K562 (cell line): ENCODE measurements around the gene SNX33. TPM values are rescaled to one million over a fixed set of nuclear protein-coding genes. Genes with fewer than 3 reads are reported as not detected.

Experiments
- CREB5 ChIP-seq: fragments of 250-450 bp; sonication (Bioruptor Pico); IDR thresholded peaks from 2 replicates; pipeline ENCODE4 v1.5.0; 2020; ENCODE audit warnings: mild to moderate bottlenecking
- CTBP1 ChIP-seq: fragments of 450-650 bp; IDR thresholded peaks from 2 replicates; pipeline ENCODE4 v1.6.1; 2016; ENCODE audit warnings: borderline replicate concordance
- FOSL1 ChIP-seq: fragments of 200-800 bp; sonication (Bioruptor generic); conservative IDR thresholded peaks from 2 replicates; pipeline ENCODE4 v1.6.1; 2016; ENCODE audit warnings: missing genetic modification characterization, missing compliant biosample characterization
- HIVEP1 ChIP-seq: fragments of 250-450 bp; sonication (Bioruptor Pico); IDR thresholded peaks from 2 replicates; pipeline ENCODE4 v1.4.0; 2020; ENCODE audit warnings: mild to moderate bottlenecking
- MEF2D ChIP-seq: conservative IDR thresholded peaks from 2 replicates; pipeline ENCODE4 v1.6.1; 2016; ENCODE audit warnings: low read depth, missing genetic modification characterization, missing compliant biosample characterization
- MGA ChIP-seq: fragments of 450-650 bp; IDR thresholded peaks from 2 replicates; pipeline ENCODE4 v1.6.1; 2016; ENCODE audit warnings: mild to moderate bottlenecking, moderate library complexity
- NR2C2 ChIP-seq, 2 experiments: fragments of 200-800 bp in 1 of 2; sonication (Bioruptor generic) in 1 of 2; sonication (generic) in 1 of 2; formaldehyde crosslinking in 1 of 2; IDR thresholded peaks; 2 replicates each; pipeline versions ENCODE4 v1.6.1 to v1.8.0; 2016 to 2022; ENCODE audit warnings: mild to moderate bottlenecking in 1 of 2, missing compliant biosample characterization in 1 of 2, missing genetic modification characterization in 1 of 2, missing genetic modification reagents in 1 of 2
- SMAD4 ChIP-seq: fragments of 250-450 bp; sonication (Bioruptor Pico); conservative IDR thresholded peaks from 2 replicates; pipeline ENCODE4 v1.8.0; 2021; ENCODE audit warnings: inconsistent platforms, mild to moderate bottlenecking, moderate library complexity
- SNRNP70 ChIP-seq: fragments of 200-400 bp; formaldehyde crosslinking; optimal IDR thresholded peaks from 2 replicates; pipeline ENCODE3; 2017; ENCODE audit warnings: low read depth, low read length
- SP2 ChIP-seq: IDR thresholded peaks from 2 replicates; pipeline ENCODE4 v1.6.1; 2011; ENCODE audit warnings: mild to moderate bottlenecking, low read depth, low read length, moderate library complexity; ENCODE audit not compliant: poor library complexity, severe bottlenecking; ENCODE audit errors: extremely low read depth
- TFAM ChIP-seq: fragments of 250-450 bp; sonication (Bioruptor Pico); conservative IDR thresholded peaks from 2 replicates; pipeline ENCODE4 v1.5.0; 2021; ENCODE audit warnings: mild to moderate bottlenecking, moderate library complexity
- ZNF780A ChIP-seq: fragments of 250-450 bp; sonication (Bioruptor Pico); IDR thresholded peaks from 2 replicates; pipeline ENCODE4 v1.5.0; 2021; ENCODE audit warnings: mild to moderate bottlenecking
- polyA plus RNA-seq, 8 experiments: library from polyadenylated mRNA; depleted of rRNA in 4 of 8; stranded (reverse) in 5 of 8; unstranded in 3 of 8; fragments of >200 nt; fragmentation: Nextera tagmentation in 2 of 8; fragmentation: Illumina TruSeq in 1 of 8; extraction: Ambion mirVana in 2 of 8; extraction: Trizol in 1 of 8; gene quantifications; 2 replicates each; pipeline versions ENCODE4 v1.2.1 to v1.2.3, GENCODE V29; 2011 to 2014; ENCODE audit warnings: inconsistent platforms in 1 of 8, missing spikeins in 1 of 8
- total RNA-seq, 7 experiments: library from RNA; depleted of rRNA in 6 of 7; stranded (reverse); fragments of >200 nt in 6 of 7; fragmentation: Illumina TruSeq in 2 of 7; extraction: Trizol in 2 of 7; gene quantifications; 2 replicates each; pipeline versions ENCODE4 v1.2.1 to v1.2.3, GENCODE V29; 2011 to 2021; ENCODE audit warnings: low replicate concordance in 1 of 7

SNX33 gene
- total and polyA plus RNA-seq, 9 of the 15 experiments (the other 6 are each of a cell fraction or from before 2014, with no cell fraction given), result 1.4 to 14.1 (median 8.2) TPM

GRCh38 chr15:75650908-75651809 is 3.4 kb downstream of the SNX33 start (continued):
- TF ChIP-seq MGA (no peak), HIVEP1 (CRISPR knock-in tag) (0 out of 2 replicates have a peak, but pooled peaks have one; percentile 17), ZNF780A (no peak), TFAM (CRISPR knock-in tag) (no peak), MEF2D (tag) (peak; percentile 12; the same call in 1 of the 2 replicates), SP2 (no peak), CTBP1 (peak; percentile 83), SNRNP70 (no peak), SMAD4 (CRISPR knock-in tag) (peak; percentile 83), NR2C2 (CRISPR knock-in tag; IDR thresholded peaks at IDR 0.05) (peak; percentile 45; the same call in 1 of the 2 replicates), NR2C2 (tag; IDR thresholded peaks at IDR 0.05) (peak; percentile 87), CREB5 (no peak), FOSL1 (tag) (peak; percentile 96)
